HEK293T (cell line): ENCODE results near the gene HCRT.
A peak's percentile ranks its signal among the peaks of the same experiment; 100 is the strongest.

Experiments used
- CTCF ChIA-PET: fragments of 350-600 bp; formaldehyde crosslinking; extraction: SDS; loops from one replicate; lab custom pipeline; 2021; ENCODE audit warnings: antibody characterized with exemption, inconsistent platforms; lab: Yijun Ruan, JAX
- POLR2A ChIA-PET: fragments of 350-600 bp; formaldehyde crosslinking; extraction: SDS; loops from one replicate; lab custom pipeline; 2020; ENCODE audit warnings: antibody characterized with exemption, inconsistent platforms; lab: Yijun Ruan, JAX
- DNase-seq: peaks from one replicate; pipeline ENCODE4 v3.0.0; 2012; ENCODE audit warnings: mixed read lengths; ENCODE audit errors: extremely low spot score
- ARNT ChIP-seq: fragments of 450-650 bp; IDR thresholded peaks from 2 replicates; pipeline ENCODE4 v1.6.1; 2017; ENCODE audit warnings: mild to moderate bottlenecking
- BHLHE40 ChIP-seq: fragments of 450-650 bp; IDR thresholded peaks from 2 replicates; pipeline ENCODE4 v1.6.1; 2016; ENCODE audit warnings: mild to moderate bottlenecking, moderate library complexity, borderline replicate concordance
- CTBP1 ChIP-seq: fragments of 450-650 bp; IDR thresholded peaks from 2 replicates; pipeline ENCODE4 v1.6.1; 2016; ENCODE audit warnings: borderline replicate concordance
- ELF4 ChIP-seq: fragments of 450-650 bp; IDR thresholded peaks from 2 replicates; pipeline ENCODE4 v1.6.1; 2017; ENCODE audit warnings: antibody characterized with exemption
- FOXA1 ChIP-seq: fragments of 450-650 bp; IDR thresholded peaks from 2 replicates; pipeline ENCODE4 v1.6.1; 2016; ENCODE audit warnings: mild to moderate bottlenecking
- FOXK2 ChIP-seq: fragments of 450-650 bp; IDR thresholded peaks from 2 replicates; pipeline ENCODE4 v1.6.1; 2016; ENCODE audit warnings: mild to moderate bottlenecking
- FOXM1 ChIP-seq: fragments of 450-650 bp; IDR thresholded peaks from 2 replicates; pipeline ENCODE4 v1.6.1; 2017; ENCODE audit warnings: mild to moderate bottlenecking, borderline replicate concordance
- HDGF ChIP-seq: fragments of 450-650 bp; IDR thresholded peaks from 2 replicates; pipeline ENCODE4 v1.6.1; 2017; ENCODE audit warnings: antibody characterized with exemption, borderline replicate concordance
- L3MBTL2 ChIP-seq: fragments of 450-650 bp; conservative IDR thresholded peaks from 2 replicates; pipeline ENCODE4 v1.6.1; 2016; ENCODE audit warnings: mild to moderate bottlenecking
- LEF1 ChIP-seq: fragments of 450-650 bp; IDR thresholded peaks from 2 replicates; pipeline ENCODE4 v1.6.1; 2017; ENCODE audit warnings: mild to moderate bottlenecking, borderline replicate concordance
- NFRKB ChIP-seq: fragments of 450-650 bp; IDR thresholded peaks from 2 replicates; pipeline ENCODE4 v1.6.1; 2016; ENCODE audit warnings: mild to moderate bottlenecking, moderate library complexity
- SP1 ChIP-seq: fragments of 450-650 bp; IDR thresholded peaks from 2 replicates; pipeline ENCODE4 v1.6.1; 2017
- SUZ12 ChIP-seq: fragments of 450-650 bp; IDR thresholded peaks from 2 replicates; pipeline ENCODE4 v1.6.1; 2016; ENCODE audit warnings: mild to moderate bottlenecking
- TARDBP ChIP-seq: fragments of 450-650 bp; IDR thresholded peaks from 2 replicates; pipeline ENCODE4 v1.6.1; 2016
- ZNF384 ChIP-seq: fragments of 450-650 bp; IDR thresholded peaks from 2 replicates; pipeline ENCODE4 v1.6.1; 2016
- TF ChIP-seq, protein P1 (sequence below): fragments of 450-650 bp; IDR thresholded peaks from 2 replicates; pipeline ENCODE4 v1.6.1; 2016

Gene HCRT

GRCh38 chr17:42180411-42180921 is 4.8 kb downstream of the HCRT start:
- ChIA-PET CTCF (no interaction called here), POLR2A (interaction anchor here (0.8 to 1.5 kb wide), 3 partner anchors 14 to 492 kb away, joined by 3 to 9 read pairs (median 4); partner anchors contain the start of genes EIF1 and GHDC)
- TF ChIP-seq HDGF (no peak), ELF4 (no peak)
- DNase-seq: no peak

DNA sequence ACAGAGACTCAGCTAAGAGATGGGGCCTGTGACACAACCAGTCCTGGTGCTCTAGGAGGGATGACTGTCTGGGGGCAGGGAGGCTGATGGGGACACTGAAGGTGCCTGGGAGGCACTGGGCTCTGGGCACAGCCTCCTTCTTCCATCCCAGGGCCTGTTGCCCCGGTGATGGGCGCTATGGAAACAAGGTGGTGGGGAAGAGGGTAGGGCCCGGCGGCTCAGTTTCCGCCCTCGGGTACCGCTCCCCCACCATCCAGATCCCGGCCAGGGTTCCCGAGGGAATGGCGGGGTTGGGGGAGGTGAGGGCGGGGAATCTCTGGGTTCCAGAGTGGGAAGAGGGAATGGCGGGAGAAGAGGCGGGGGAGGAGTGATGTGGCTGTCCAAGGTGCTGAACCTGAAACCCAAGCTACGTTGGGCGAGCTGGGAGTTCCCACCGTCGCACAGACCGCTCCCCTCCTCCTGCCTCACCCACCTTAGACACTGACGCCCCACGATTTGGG is 5.3 kb downstream of the HCRT start:
- TF ChIP-seq SP1: no peak
- TF ChIP-seq ARNT: no peak
- TF ChIP-seq HDGF: no peak
- no peak for TF ChIP-seq L3MBTL2
- no peak for TF ChIP-seq LEF1
- no peak for TF ChIP-seq NFRKB
- TF ChIP-seq CTBP1: no peak
- TF ChIP-seq TARDBP: no peak
- no peak for TF ChIP-seq BHLHE40
- no peak for TF ChIP-seq ELF4
- no peak for TF ChIP-seq FOXA1
- no peak for TF ChIP-seq FOXM1
- no peak for TF ChIP-seq FOXK2
- TF ChIP-seq SUZ12: no peak
- TF ChIP-seq, protein P1, sequence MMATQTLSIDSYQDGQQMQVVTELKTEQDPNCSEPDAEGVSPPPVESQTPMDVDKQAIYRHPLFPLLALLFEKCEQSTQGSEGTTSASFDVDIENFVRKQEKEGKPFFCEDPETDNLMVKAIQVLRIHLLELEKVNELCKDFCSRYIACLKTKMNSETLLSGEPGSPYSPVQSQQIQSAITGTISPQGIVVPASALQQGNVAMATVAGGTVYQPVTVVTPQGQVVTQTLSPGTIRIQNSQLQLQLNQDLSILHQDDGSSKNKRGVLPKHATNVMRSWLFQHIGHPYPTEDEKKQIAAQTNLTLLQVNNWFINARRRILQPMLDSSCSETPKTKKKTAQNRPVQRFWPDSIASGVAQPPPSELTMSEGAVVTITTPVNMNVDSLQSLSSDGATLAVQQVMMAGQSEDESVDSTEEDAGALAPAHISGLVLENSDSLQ: no peak
- TF ChIP-seq ZNF384: no peak
- ChIA-PET POLR2A (interaction anchor here (1.3 to 1.5 kb wide), 2 partner anchors 14 to 60 kb away, joined by 4 to 9 read pairs; partner anchors contain the start of gene GHDC), CTCF (interaction anchor here (1.3 kb wide), 1 partner anchor 18 kb away, joined by 3 read pairs; no protein-coding TSS in a partner anchor)
- DNase-seq: peak; percentile 43

DNA sequence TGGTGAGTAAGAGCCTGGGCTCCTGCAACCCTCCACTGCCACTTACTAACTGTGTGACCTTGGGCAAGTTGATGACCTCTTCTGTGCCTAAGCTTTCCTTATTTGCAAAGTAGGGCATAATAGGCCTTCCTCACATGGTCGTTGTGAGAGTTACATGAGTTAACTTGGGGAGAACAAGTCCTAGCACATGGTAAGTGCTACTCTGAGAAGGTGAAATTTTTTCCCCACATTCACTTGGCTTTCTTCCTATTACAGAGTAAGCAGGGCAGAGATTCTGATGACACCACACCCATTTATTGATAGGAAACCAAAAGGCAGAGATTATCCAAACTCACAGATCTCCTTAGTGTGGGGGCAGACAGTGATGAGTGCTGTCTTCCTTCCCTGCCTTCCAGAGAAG is 5.9 kb downstream of the HCRT start:
- TF ChIP-seq ZNF384: no peak
- no peak for TF ChIP-seq NFRKB
- TF ChIP-seq CTBP1: no peak
- TF ChIP-seq L3MBTL2: no peak
- TF ChIP-seq BHLHE40: no peak
- TF ChIP-seq FOXK2: no peak
- TF ChIP-seq, protein P1: no peak
- TF ChIP-seq HDGF: no peak
- no peak for TF ChIP-seq ELF4
- no peak for TF ChIP-seq SUZ12
- no peak for TF ChIP-seq TARDBP
- no peak for TF ChIP-seq SP1
- TF ChIP-seq FOXM1: no peak
- no peak for TF ChIP-seq ARNT
- TF ChIP-seq LEF1: no peak
- no peak for TF ChIP-seq FOXA1
- CTCF ChIA-PET: interaction anchor here (1.3 kb wide), 1 partner anchor 17 kb away, joined by 3 read pairs; no protein-coding TSS in a partner anchor
- POLR2A ChIA-PET: interaction anchor here (1.5 kb wide), 1 partner anchor 15 kb away, joined by 9 read pairs; the partner anchor contains the start of gene GHDC
- no peak for DNase-seq

DNA sequence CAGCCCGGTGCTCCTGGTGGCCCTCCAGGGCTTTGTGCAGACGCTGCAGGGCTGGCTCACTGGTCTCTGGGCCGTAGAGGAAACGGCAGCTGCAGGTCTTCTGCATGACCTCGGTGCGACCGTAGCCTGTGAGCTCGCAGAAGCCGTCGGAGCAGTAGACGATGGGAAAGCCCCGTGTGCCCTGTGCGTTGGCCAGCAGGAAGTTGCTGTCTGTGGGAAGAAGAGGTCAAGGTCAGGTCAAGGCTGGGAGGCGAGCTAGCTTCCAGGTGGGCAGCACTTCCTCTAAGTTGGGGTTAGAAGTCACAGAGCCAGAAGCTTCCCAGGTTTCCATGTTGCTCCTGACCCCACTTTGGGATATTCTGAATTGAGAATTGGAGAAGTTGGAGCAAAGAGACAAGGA is 6.4 kb downstream of the HCRT start:
- no peak for TF ChIP-seq FOXA1
- TF ChIP-seq FOXK2: no peak
- TF ChIP-seq BHLHE40: no peak
- no peak for TF ChIP-seq FOXM1
- ChIA-PET CTCF (interaction anchor here (1.3 kb wide), 1 partner anchor 16 kb away, joined by 3 read pairs; no protein-coding TSS in a partner anchor), POLR2A (no interaction called here)
- no peak for DNase-seq

DNA sequence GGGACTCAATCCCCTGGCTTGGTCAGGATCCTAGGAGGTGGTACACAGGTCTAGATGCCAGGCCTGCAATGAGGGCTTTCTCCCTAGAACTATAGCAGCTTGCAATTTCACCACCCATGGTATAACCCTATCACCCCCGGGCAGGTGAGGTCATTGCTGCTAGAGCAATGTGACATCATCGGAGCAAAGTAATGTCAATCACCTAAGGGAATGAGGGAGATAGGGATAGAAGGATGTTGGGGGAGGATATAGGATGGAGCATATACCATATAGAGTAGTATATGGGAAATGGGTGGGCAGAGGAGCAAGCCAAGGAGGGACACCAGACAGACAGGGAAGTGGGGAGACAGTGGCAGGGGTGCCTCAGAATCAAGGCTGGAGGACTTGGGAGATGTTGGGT is 7.6 kb downstream of the HCRT start:
- ChIA-PET CTCF (interaction anchor here (0.6 kb wide), 1 partner anchor 10 kb away, joined by 3 read pairs; no protein-coding TSS in a partner anchor), POLR2A (no interaction called here)
- TF ChIP-seq CTBP1: no peak
- TF ChIP-seq FOXM1: no peak
- no peak for TF ChIP-seq ZNF384
- no peak for TF ChIP-seq L3MBTL2
- DNase-seq: no peak

DNA sequence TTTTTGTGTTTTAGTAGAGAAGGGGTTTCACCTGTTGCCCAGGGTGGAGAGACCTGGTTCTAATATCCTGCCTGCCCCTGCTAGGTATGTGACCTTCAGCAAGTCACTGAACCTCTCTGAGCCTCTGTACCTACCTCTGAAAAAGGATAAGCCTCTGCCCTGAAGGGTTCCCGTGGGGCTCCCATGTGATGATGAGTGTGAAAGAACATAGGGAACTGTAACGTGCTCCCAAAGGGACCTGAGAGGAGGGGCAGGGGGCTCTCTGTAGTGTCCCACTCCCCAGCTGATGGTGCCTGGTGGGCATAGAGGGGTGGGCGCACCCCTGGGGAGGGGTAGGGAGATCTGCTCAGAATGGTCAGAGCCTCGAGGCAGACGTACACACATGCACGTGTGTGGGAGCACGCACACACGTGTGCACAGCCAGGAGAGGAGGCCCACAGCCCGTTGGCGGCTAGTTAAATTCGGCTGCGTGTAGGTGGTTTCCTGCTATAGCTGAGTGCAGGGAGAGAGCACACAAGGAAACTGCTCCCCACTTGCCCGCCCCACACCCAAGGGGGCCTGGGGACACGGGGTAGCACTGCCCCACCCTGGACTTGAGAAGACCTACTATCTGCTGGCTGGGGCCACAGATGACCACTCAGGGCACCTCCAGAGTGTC is 11.0 kb downstream of the HCRT start:
- POLR2A ChIA-PET: no interaction called here
- no peak for TF ChIP-seq BHLHE40
- TF ChIP-seq ARNT: no peak
- no peak for TF ChIP-seq SUZ12
- no peak for TF ChIP-seq TARDBP
- no peak for TF ChIP-seq HDGF
- TF ChIP-seq FOXA1: no peak
- no peak for TF ChIP-seq ELF4
- no peak for DNase-seq
- CTCF ChIA-PET: no interaction called here

GRCh38 chr17:42171831-42172230 is 13.4 kb downstream of the HCRT start:
- CTCF ChIA-PET: no interaction called here
- POLR2A ChIA-PET: no interaction called here

More at GRCh38 chr17:42171831-42172230, 13.4 kb downstream of the HCRT start:
- DNase-seq: no peak
- TF ChIP-seq FOXM1 (no peak), NFRKB (no peak), LEF1 (no peak), HDGF (no peak), CTBP1 (no peak), FOXK2 (no peak), FOXA1 (no peak), SUZ12 (no peak), ARNT (no peak), ELF4 (no peak), SP1 (no peak), ZNF384 (no peak), BHLHE40 (no peak), L3MBTL2 (no peak), TARDBP (no peak)
- TF ChIP-seq, protein P1: no peak
